Activated naive CD4-positive, alpha-beta T cell treated with anti-CD3 and anti-CD28 coated beads, Interleukin-2, amount 10 ng/mL, durations not matched to agents 7 days and 5 days (primary cell): Measurements from ENCODE around the gene TMEM273.

Source experiments
- CTCF ChIA-PET: fragments of 350-600 bp; sonication (Branson Sonifier 250); formaldehyde crosslinking; loops from one replicate; lab custom pipeline; 2021; ENCODE audit warnings: antibody characterized with exemption; lab: Charles Lee
- DNase-seq: peaks from one replicate; pipeline ENCODE4 v3.0.0-alpha.2; 2020
- H3K27ac Mint-ChIP-seq: one replicate; pipeline ENCODE4 v1.8.0; 2021; ENCODE audit warnings: mild to moderate bottlenecking, moderate library complexity, mixed read lengths
- H3K27me3 Mint-ChIP-seq: one replicate; pipeline ENCODE4 v1.8.0; 2021; ENCODE audit warnings: mild to moderate bottlenecking, mixed read lengths
- H3K36me3 Mint-ChIP-seq: one replicate; pipeline ENCODE4 v1.8.0; 2021; ENCODE audit warnings: mixed read lengths
- H3K4me1 Mint-ChIP-seq: one replicate; pipeline ENCODE4 v1.8.0; 2021; ENCODE audit warnings: mixed read lengths
- H3K4me3 Mint-ChIP-seq: one replicate; pipeline ENCODE4 v1.8.0; 2021; ENCODE audit warnings: mild to moderate bottlenecking, moderate library complexity, mixed read lengths
- H3K9me3 Mint-ChIP-seq: one replicate; pipeline ENCODE4 v1.8.0; 2021; ENCODE audit warnings: mixed read lengths

Gene TMEM273

GRCh38 chr10:49112098-49112497, 76.1 kb downstream of the TMEM273 start:
- no peak for DNase-seq
- Mint-ChIP-seq H3K27me3 (peaks cover 68% of the 10 kb centered on the region), H3K4me3 (no peak overlapping the region), H3K36me3 (no peaks in the 10 kb centered on the region), H3K4me1 (peaks cover 11% of the 10 kb centered on the region), H3K9me3 (no peaks in the 10 kb centered on the region), H3K27ac (no peak overlapping the region)
- CTCF ChIA-PET: no interaction called here

GRCh38 chr10:49111320-49111698, 76.9 kb downstream of the TMEM273 start:
- H3K4me1 Mint-ChIP-seq: peaks cover 11% of the 10 kb centered on the region
- no peak overlapping the region for H3K4me3 Mint-ChIP-seq
- peaks cover 68% of the 10 kb centered on the region for H3K27me3 Mint-ChIP-seq
- CTCF ChIA-PET: no interaction called here
- no peak for DNase-seq
- no peaks in the 10 kb centered on the region for H3K36me3 Mint-ChIP-seq
- no peak overlapping the region for H3K27ac Mint-ChIP-seq
- H3K9me3 Mint-ChIP-seq: no peaks in the 10 kb centered on the region

GRCh38 chr10:49110684-49111319, 77.4 kb downstream of the TMEM273 start:
- H3K36me3 Mint-ChIP-seq: no peaks in the 10 kb centered on the region
- H3K9me3 Mint-ChIP-seq: no peaks in the 10 kb centered on the region
- no peak for DNase-seq
- CTCF ChIA-PET: no interaction called here
- H3K4me1 Mint-ChIP-seq: peaks cover 6% of the 10 kb centered on the region
- H3K27me3 Mint-ChIP-seq: peaks cover 63% of the 10 kb centered on the region
- no peak overlapping the region for H3K4me3 Mint-ChIP-seq
- H3K27ac Mint-ChIP-seq: no peak overlapping the region

- no peak for DNase-seq
- Mint-ChIP-seq H3K27me3 (peaks cover 62% of the 10 kb centered on the region), H3K36me3 (no peaks in the 10 kb centered on the region), H3K9me3 (no peaks in the 10 kb centered on the region), H3K4me1 (peaks cover 4% of the 10 kb centered on the region), H3K27ac (no peak overlapping the region), H3K4me3 (no peak overlapping the region)
- CTCF ChIA-PET: no interaction called here
These were observed 78.4 kb downstream of the TMEM273 start for GRCh38 chr10:49109669-49110340.

GRCh38 chr10:49108656-49109055, 79.5 kb downstream of the TMEM273 start:
- Mint-ChIP-seq H3K36me3 (no peaks in the 10 kb centered on the region), H3K4me3 (no peak overlapping the region), H3K27ac (no peak overlapping the region), H3K27me3 (peaks cover 55% of the 10 kb centered on the region), H3K4me1 (no peaks in the 10 kb centered on the region), H3K9me3 (no peaks in the 10 kb centered on the region)
- CTCF ChIA-PET: no interaction called here
- no peak for DNase-seq

GRCh38 chr10:49107887-49108267, 80.3 kb downstream of the TMEM273 start:
- no peaks in the 10 kb centered on the region for H3K9me3 Mint-ChIP-seq
- H3K4me1 Mint-ChIP-seq: no peaks in the 10 kb centered on the region
- CTCF ChIA-PET: no interaction called here
- H3K27me3 Mint-ChIP-seq: peaks cover 50% of the 10 kb centered on the region
- no peak overlapping the region for H3K27ac Mint-ChIP-seq
- no peaks in the 10 kb centered on the region for H3K36me3 Mint-ChIP-seq
- H3K4me3 Mint-ChIP-seq: no peak overlapping the region
- DNase-seq: no peak

GRCh38 chr10:49107111-49107886, 80.9 kb downstream of the TMEM273 start:
- no peak overlapping the region for H3K27ac Mint-ChIP-seq
- no peaks in the 10 kb centered on the region for H3K4me1 Mint-ChIP-seq
- no peak overlapping the region for H3K4me3 Mint-ChIP-seq
- CTCF ChIA-PET: no interaction called here
- H3K36me3 Mint-ChIP-seq: no peaks in the 10 kb centered on the region
- no peaks in the 10 kb centered on the region for H3K9me3 Mint-ChIP-seq
- H3K27me3 Mint-ChIP-seq: peaks cover 52% of the 10 kb centered on the region
- DNase-seq: no peak

GRCh38 chr10:49106451-49106850, 81.7 kb downstream of the TMEM273 start:
- H3K27ac Mint-ChIP-seq: no peak overlapping the region
- CTCF ChIA-PET: no interaction called here
- no peaks in the 10 kb centered on the region for H3K4me1 Mint-ChIP-seq
- H3K36me3 Mint-ChIP-seq: no peaks in the 10 kb centered on the region
- DNase-seq: no peak
- H3K4me3 Mint-ChIP-seq: no peak overlapping the region
- no peaks in the 10 kb centered on the region for H3K9me3 Mint-ChIP-seq
- H3K27me3 Mint-ChIP-seq: peaks cover 44% of the 10 kb centered on the region

- no peak for DNase-seq
- Mint-ChIP-seq H3K27me3 (peaks cover 35% of the 10 kb centered on the region), H3K9me3 (no peaks in the 10 kb centered on the region), H3K36me3 (no peaks in the 10 kb centered on the region), H3K4me1 (no peaks in the 10 kb centered on the region), H3K27ac (no peak overlapping the region), H3K4me3 (no peak overlapping the region)
- CTCF ChIA-PET: no interaction called here
These were observed 83.1 kb downstream of the TMEM273 start for GRCh38 chr10:49105076-49105475.
